ENCODE results near the gene LIN52.

- TF ChIP-seq EZH2phosphoT487 (IDR thresholded peaks at IDR 0.05) (no peak), EZH2 (IDR thresholded peaks at IDR 0.05) (no peak), CTCF (IDR thresholded peaks at IDR 0.05) (no peak)
Observed at GRCh38 chr14:74176400-74176793, 91.6 kb downstream of the LIN52 start.

All from neural progenitor cell (in vitro differentiated cells).